ENCODE results near the gene PPP3R1.

DNA sequence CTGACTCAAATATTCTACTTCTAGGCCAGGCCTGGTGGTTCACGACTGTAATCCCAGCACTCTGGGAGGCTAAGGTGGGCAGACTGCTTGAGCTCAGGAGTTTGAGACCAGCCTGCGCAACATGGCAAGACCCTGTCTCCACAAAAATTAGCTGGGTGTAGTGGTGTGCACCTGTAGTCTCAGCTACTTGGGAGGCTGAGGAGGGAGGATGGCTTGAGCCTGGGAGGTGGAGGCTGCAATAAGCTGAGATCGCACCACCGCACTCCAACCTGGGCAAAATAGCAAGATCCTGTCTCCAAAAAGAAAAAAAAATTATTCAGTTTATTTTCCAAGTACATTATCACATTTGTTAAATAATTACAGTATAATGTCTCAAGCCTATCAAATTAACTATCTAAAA lies 7.3 kb downstream of the PPP3R1 start:
- TF ChIP-seq CTCF (tag by site-specific recombination; IDR thresholded peaks at IDR 0.05), result no peak
- no peak for TF ChIP-seq YY1 (tag by site-specific recombination; IDR thresholded peaks at IDR 0.05)
- TF ChIP-seq, protein P1, sequence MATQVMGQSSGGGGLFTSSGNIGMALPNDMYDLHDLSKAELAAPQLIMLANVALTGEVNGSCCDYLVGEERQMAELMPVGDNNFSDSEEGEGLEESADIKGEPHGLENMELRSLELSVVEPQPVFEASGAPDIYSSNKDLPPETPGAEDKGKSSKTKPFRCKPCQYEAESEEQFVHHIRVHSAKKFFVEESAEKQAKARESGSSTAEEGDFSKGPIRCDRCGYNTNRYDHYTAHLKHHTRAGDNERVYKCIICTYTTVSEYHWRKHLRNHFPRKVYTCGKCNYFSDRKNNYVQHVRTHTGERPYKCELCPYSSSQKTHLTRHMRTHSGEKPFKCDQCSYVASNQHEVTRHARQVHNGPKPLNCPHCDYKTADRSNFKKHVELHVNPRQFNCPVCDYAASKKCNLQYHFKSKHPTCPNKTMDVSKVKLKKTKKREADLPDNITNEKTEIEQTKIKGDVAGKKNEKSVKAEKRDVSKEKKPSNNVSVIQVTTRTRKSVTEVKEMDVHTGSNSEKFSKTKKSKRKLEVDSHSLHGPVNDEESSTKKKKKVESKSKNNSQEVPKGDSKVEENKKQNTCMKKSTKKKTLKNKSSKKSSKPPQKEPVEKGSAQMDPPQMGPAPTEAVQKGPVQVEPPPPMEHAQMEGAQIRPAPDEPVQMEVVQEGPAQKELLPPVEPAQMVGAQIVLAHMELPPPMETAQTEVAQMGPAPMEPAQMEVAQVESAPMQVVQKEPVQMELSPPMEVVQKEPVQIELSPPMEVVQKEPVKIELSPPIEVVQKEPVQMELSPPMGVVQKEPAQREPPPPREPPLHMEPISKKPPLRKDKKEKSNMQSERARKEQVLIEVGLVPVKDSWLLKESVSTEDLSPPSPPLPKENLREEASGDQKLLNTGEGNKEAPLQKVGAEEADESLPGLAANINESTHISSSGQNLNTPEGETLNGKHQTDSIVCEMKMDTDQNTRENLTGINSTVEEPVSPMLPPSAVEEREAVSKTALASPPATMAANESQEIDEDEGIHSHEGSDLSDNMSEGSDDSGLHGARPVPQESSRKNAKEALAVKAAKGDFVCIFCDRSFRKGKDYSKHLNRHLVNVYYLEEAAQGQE (tag by site-specific recombination; IDR thresholded peaks at IDR 0.05), result no peak
- TF ChIP-seq ZNF138 (tag by site-specific recombination; IDR thresholded peaks at IDR 0.05; ENCODE audit: borderline replicate concordance), result no peak
- no peak for TF ChIP-seq HOXC10 (CRISPR knock-in tag; IDR thresholded peaks at IDR 0.05)
- TF ChIP-seq ZNF623 (tag by site-specific recombination; IDR thresholded peaks at IDR 0.05), result no peak
- no peak for TF ChIP-seq ZNF660 (tag by site-specific recombination; IDR thresholded peaks at IDR 0.05)
- TF ChIP-seq ZBTB21 (tag by site-specific recombination; IDR thresholded peaks at IDR 0.05), result no peak
- no peak for TF ChIP-seq ZNF121 (tag by site-specific recombination; IDR thresholded peaks at IDR 0.05)
- TF ChIP-seq ZNF274 (IDR thresholded peaks at IDR 0.05; ENCODE audit: low read length), result no peak
- TF ChIP-seq ZNF274 (tag by site-specific recombination; IDR thresholded peaks at IDR 0.05; ENCODE audit: borderline replicate concordance), result no peak
- no peak for TF ChIP-seq SALL2 (tag by site-specific recombination; IDR thresholded peaks at IDR 0.05; ENCODE audit: borderline replicate concordance)
- no peak for TF ChIP-seq ZNF214 (tag by site-specific recombination; IDR thresholded peaks at IDR 0.05; ENCODE audit: borderline replicate concordance)
- no peak for TF ChIP-seq KLF8 (tag by site-specific recombination; IDR thresholded peaks at IDR 0.05)
- no peak for TF ChIP-seq GLIS2 (tag by site-specific recombination; IDR thresholded peaks at IDR 0.05)
